ENCODE results near the gene UBFD1.

DNA sequence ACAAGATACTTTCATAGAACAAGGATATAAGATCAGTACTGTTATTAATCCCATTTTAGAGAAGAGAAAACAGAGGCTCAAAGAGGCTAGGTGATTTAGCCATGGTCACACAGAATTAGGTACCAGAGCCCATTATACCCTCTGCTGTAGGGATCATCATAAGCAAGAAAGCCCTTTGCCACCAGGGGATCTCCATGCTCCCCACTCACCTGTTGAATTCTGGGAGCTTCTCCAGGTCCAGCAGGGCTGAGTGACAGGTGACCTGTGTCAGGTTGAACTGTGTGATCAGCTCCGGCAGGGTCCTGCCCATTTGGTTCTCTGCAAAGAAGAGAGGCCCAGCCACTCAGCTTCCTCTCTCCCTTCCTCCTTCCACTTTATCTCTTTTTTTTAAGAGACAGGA, 25.1 kb upstream of the UBFD1 start:
- TF ChIP-seq, protein P1, sequence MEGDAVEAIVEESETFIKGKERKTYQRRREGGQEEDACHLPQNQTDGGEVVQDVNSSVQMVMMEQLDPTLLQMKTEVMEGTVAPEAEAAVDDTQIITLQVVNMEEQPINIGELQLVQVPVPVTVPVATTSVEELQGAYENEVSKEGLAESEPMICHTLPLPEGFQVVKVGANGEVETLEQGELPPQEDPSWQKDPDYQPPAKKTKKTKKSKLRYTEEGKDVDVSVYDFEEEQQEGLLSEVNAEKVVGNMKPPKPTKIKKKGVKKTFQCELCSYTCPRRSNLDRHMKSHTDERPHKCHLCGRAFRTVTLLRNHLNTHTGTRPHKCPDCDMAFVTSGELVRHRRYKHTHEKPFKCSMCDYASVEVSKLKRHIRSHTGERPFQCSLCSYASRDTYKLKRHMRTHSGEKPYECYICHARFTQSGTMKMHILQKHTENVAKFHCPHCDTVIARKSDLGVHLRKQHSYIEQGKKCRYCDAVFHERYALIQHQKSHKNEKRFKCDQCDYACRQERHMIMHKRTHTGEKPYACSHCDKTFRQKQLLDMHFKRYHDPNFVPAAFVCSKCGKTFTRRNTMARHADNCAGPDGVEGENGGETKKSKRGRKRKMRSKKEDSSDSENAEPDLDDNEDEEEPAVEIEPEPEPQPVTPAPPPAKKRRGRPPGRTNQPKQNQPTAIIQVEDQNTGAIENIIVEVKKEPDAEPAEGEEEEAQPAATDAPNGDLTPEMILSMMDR (IDR thresholded peaks at IDR 0.05) = no peak
- TF ChIP-seq POLR2A (IDR thresholded peaks at IDR 0.05) = no peak

Data from body of pancreas (tissue), 4 donors.